Measurements from ENCODE around the gene LNX1. TPM values are rescaled to one million over a fixed set of nuclear protein-coding genes. Genes with fewer than 3 reads are reported as not detected.
"Not testable (repeated sequence)": the region's sequence is repeated elsewhere in the genome, so short reads cannot be mapped to it uniquely, and the experiment has no call there.

Gene LNX1
- total RNA-seq, 4 donors from 2014 or later: 18.4 to 55.3 (median 31.9) TPM

DNA sequence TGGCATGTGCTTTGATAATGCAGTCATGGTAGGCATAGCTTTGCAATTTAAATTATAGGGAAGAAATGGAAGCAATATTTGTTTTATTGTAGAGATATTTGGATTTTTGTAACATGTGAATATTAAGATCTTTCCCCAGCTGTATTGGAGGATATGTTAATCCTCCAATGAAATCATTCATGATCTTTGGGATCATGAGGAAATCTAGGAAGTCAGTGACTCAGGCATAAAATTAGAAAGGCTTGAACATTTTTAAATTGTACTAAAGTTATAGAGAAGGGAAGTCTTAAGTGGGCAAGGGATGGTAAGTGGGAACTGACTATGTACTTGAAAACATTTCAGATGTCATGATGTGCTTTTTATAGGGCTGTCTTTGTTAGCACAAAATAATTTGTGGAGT lies 167.0 kb downstream of the LNX1 start:
- no peak for DNase-seq
- TF ChIP-seq, protein P1, sequence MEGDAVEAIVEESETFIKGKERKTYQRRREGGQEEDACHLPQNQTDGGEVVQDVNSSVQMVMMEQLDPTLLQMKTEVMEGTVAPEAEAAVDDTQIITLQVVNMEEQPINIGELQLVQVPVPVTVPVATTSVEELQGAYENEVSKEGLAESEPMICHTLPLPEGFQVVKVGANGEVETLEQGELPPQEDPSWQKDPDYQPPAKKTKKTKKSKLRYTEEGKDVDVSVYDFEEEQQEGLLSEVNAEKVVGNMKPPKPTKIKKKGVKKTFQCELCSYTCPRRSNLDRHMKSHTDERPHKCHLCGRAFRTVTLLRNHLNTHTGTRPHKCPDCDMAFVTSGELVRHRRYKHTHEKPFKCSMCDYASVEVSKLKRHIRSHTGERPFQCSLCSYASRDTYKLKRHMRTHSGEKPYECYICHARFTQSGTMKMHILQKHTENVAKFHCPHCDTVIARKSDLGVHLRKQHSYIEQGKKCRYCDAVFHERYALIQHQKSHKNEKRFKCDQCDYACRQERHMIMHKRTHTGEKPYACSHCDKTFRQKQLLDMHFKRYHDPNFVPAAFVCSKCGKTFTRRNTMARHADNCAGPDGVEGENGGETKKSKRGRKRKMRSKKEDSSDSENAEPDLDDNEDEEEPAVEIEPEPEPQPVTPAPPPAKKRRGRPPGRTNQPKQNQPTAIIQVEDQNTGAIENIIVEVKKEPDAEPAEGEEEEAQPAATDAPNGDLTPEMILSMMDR (IDR thresholded peaks at IDR 0.05): no peak
- no peak for TF ChIP-seq POLR2A (IDR thresholded peaks at IDR 0.05)
- Histone ChIP-seq H3K4me3 (no peak overlapping the region), H3K4me1 (no peaks in the 10 kb centered on the region), H3K27me3 (no peaks in the 10 kb centered on the region), H3K36me3 (peaks cover 0 to 27% (median 0%) of the 10 kb centered on the region in 3 donors), H3K9me3 (no peaks in the 10 kb centered on the region), H3K27ac (no peak overlapping the region)

DNA sequence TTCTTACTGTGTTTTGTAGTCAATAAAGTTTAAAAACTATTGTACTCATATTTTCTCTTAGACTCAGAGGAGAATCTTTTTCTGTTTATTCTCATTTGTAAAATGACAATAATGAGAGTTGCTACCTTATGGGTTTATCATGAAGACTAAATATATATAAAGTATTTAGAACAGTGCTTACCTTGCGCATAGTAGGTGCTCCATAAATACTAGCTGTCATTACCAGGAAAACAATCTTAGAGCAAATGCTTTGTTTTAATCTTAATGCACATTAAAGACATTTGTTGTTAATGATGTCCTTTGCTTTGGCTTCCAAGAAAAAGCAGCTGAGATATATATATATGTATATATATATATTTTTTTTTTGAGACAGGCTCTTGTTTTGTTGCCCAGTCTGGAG lies 168.9 kb downstream of the LNX1 start:
- Histone ChIP-seq H3K27ac (no peak overlapping the region), H3K4me3 (no peak overlapping the region), H3K4me1 (no peaks in the 10 kb centered on the region), H3K36me3 (peaks cover 0 to 18% (median 0%) of the 10 kb centered on the region in 3 donors), H3K9me3 (no peaks in the 10 kb centered on the region), H3K27me3 (no peaks in the 10 kb centered on the region)
- no peak for DNase-seq
- TF ChIP-seq, protein P1 (IDR thresholded peaks at IDR 0.05): no peak
- TF ChIP-seq POLR2A (IDR thresholded peaks at IDR 0.05): no peak

DNA sequence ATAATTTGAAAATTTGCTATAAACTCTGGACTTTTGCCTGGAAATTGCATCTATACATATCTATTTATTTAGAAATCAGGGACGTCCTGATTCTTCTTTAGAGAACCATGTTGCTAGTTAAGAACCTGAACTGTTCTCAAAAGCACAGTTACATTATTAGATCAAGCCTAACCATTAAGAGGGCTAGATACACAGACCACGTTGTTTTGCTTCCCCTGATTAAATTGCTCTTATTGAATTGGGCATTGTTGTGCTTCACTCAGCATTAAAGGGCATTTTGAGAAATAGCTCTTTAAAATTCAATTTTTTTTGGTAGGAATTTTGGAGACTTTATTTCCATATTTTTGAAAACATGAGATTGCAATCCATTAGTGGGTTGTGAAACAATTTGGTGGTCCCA lies 169.5 kb downstream of the LNX1 start:
- no peak for DNase-seq
- TF ChIP-seq POLR2A (IDR thresholded peaks at IDR 0.05): no peak
- TF ChIP-seq, protein P1 (IDR thresholded peaks at IDR 0.05): no peak
- Histone ChIP-seq H3K27ac (no peak overlapping the region), H3K27me3 (no peaks in the 10 kb centered on the region), H3K9me3 (no peaks in the 10 kb centered on the region), H3K4me1 (no peaks in the 10 kb centered on the region), H3K36me3 (peaks cover 0 to 17% (median 0%) of the 10 kb centered on the region in 3 donors), H3K4me3 (no peak overlapping the region)

DNA sequence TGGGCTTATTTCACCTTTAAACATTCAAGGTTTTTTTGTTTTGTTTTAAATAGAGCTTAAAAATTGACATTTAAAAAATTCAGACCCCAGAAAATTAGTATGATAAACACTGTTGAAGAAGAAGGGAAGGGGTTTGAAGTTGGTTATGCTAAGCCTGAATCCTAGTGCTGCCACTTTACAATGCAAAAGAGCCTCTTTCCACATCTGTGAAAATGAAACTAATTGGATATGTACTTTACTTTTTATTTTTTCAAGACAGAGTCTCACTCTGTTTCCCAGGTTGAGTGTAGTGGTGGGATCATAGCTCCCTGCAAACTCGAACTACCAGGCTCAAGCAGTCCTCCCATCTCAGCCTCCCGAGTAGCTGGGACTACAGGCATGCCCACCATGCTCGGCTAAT lies 172.1 kb downstream of the LNX1 start:
- H3K4me3 ChIP-seq: no peak overlapping the region
- no peaks in the 10 kb centered on the region for H3K9me3 ChIP-seq

DNA sequence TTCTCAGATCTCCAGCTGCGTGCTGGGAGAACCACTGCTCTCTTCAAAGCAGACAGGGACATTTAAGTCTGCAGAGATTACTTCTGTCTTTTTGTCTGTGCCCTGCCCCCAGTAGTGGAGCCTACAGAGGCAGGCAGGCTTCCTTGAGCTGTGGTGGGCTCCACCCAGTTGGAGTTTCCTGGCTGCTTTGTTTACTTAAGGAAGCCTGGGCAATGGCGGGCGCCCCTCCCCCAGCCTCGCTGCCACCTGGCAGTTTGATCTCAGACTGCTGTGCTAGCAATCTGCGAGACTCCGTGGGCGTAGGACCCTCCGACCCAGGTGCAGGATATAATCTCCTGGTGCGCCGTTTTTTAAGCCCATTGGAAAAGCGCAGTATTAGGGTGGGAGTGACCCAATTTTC lies 181.8 kb downstream of the LNX1 start:
- DNase-seq, H3K4me3 ChIP-seq, H3K27me3 ChIP-seq, H3K27ac ChIP-seq, H3K9me3 ChIP-seq, H3K4me1 ChIP-seq: not testable (repeated sequence)
- H3K36me3 ChIP-seq: peaks cover 0 to 11% (median 0%) of the 10 kb centered on the region in 3 donors

More for the DNA sequence above, 172.1 kb downstream of the LNX1 start:
- no peaks in the 10 kb centered on the region for H3K4me1 ChIP-seq
- no peak for TF ChIP-seq POLR2A (IDR thresholded peaks at IDR 0.05)
- TF ChIP-seq, protein P1 (IDR thresholded peaks at IDR 0.05): no peak
- H3K36me3 ChIP-seq: peaks cover 0 to 15% (median 0%) of the 10 kb centered on the region in 3 donors
- no peak for DNase-seq
- H3K27me3 ChIP-seq: no peaks in the 10 kb centered on the region
- H3K27ac ChIP-seq: no peak overlapping the region

Other genes starting within 250 kb of the LNX1 start
- gene SCFD2, start 225.4 kb downstream of the LNX1 start, total RNA-seq: 100 to 1,000 TPM in 1 of 4 donors, 10 to 100 TPM in 3; 17.3 to 165 (median 30.1) TPM
- 10 to 100 TPM; 31.5 to 62.7 (median 45.3) TPM for gene FIP1L1, start 213.8 kb downstream of the LNX1 start, total RNA-seq